H1 (cell line): ENCODE data around the gene PRCD. TPM values are rescaled to one million over a fixed set of nuclear protein-coding genes. Genes with fewer than 3 reads are reported as not detected.

Source experiments
- CTCF ChIA-PET: fragments of 300-600 bp; sonication (Branson Sonifier 250); formaldehyde crosslinking; loops from one replicate; lab custom pipeline; 2021; ENCODE audit not compliant: partially characterized antibody; lab: Charles Lee
- POLR2A ChIA-PET: fragments of 300-600 bp; sonication (Branson Sonifier 250); formaldehyde crosslinking; loops from one replicate; lab custom pipeline; 2021; ENCODE audit warnings: inconsistent platforms; ENCODE audit not compliant: partially characterized antibody; lab: Charles Lee
- DNase-seq, 2 experiments: peaks; one replicate each; pipeline versions ENCODE4 v3.0.0 to v3.0.0-alpha.2; 2010 to 2022; ENCODE audit warnings: low spot score in 2 of 2, low read depth in 1 of 2, mixed read lengths in 1 of 2
- FAIRE-seq: peaks from 2 replicates; lab custom pipeline; 2011; peaks lifted over from hg19 to GRCh38; lab: Jason Lieb, UNC
- H2AFZ ChIP-seq: 2 replicates; pipeline ENCODE4 v1.8.1; 2012; ENCODE audit warnings: low read length, inconsistent platforms
- H2AK5ac ChIP-seq: 2 replicates; pipeline ENCODE4 v1.6.1; 2013; ENCODE audit warnings: low read depth, low read length
- H2BK120ac ChIP-seq: replicated peaks from 2 replicates; pipeline ENCODE3; 2013; ENCODE audit warnings: low read depth, low read length, inconsistent platforms
- H2BK12ac ChIP-seq: 2 replicates; pipeline ENCODE4 v1.6.1; 2013; ENCODE audit warnings: low read depth, low read length
- H2BK15ac ChIP-seq: 2 replicates; pipeline ENCODE4 v1.6.1; 2013; ENCODE audit warnings: low read length
- H2BK20ac ChIP-seq: 2 replicates; pipeline ENCODE4 v1.6.1; 2013; ENCODE audit warnings: low read length
- H2BK5ac ChIP-seq: 2 replicates; pipeline ENCODE4 v1.6.1; 2013; ENCODE audit warnings: low read depth, low read length
- H3K14ac ChIP-seq: 2 replicates; pipeline ENCODE4 v1.6.1; 2013; ENCODE audit warnings: inconsistent platforms; ENCODE audit not compliant: insufficient read length
- H3K18ac ChIP-seq: 2 replicates; pipeline ENCODE4 v1.6.1; 2013; ENCODE audit warnings: low read length; ENCODE audit errors: extremely low read depth
- H3K23ac ChIP-seq: 2 replicates; pipeline ENCODE4 v1.6.1; 2013; ENCODE audit warnings: inconsistent platforms; ENCODE audit not compliant: insufficient read length
- H3K23me2 ChIP-seq: 2 replicates; pipeline ENCODE4 v1.6.1; 2013; ENCODE audit warnings: low read depth, low read length
- H3K27ac ChIP-seq: 2 replicates; pipeline ENCODE4 v1.6.1; 2011; ENCODE audit warnings: low read depth, low read length, inconsistent platforms
- H3K27me3 ChIP-seq, 4 experiments: replicated peaks in 1 of 4; 1 replicate in 1 of 4; 2 replicates in 3 of 4; pipeline versions ENCODE4 v1.6.1 to v1.8.1; 2011 to 2013; ENCODE audit warnings: low read length in 3 of 4, mild to moderate bottlenecking in 3 of 4, inconsistent platforms in 2 of 4, mixed read lengths in 2 of 4, moderate library complexity in 1 of 4; ENCODE audit not compliant: control insufficient read depth in 3 of 4, insufficient read depth in 3 of 4; ENCODE audit errors: extremely low read depth in 1 of 4
- H3K36me3 ChIP-seq, 4 experiments: 2 replicates each; pipeline versions ENCODE4 v1.6.1 to v1.8.1; 2011 to 2013; ENCODE audit warnings: mild to moderate bottlenecking in 4 of 4, low read length in 3 of 4, moderate library complexity in 2 of 4, control low read depth in 1 of 4, inconsistent platforms in 1 of 4; ENCODE audit not compliant: insufficient read depth in 4 of 4, control insufficient read depth in 2 of 4
- H3K4ac ChIP-seq: replicated peaks from 2 replicates; pipeline ENCODE3; 2013; ENCODE audit warnings: low read length, low read depth, mixed read lengths, inconsistent platforms; ENCODE audit not compliant: insufficient read length
- H3K4me1 ChIP-seq, 4 experiments: replicated peaks in 1 of 4; 1 replicate in 1 of 4; 2 replicates in 3 of 4; pipeline versions ENCODE4 v1.6.1 to v1.8.1; 2011 to 2013; ENCODE audit warnings: low read length in 3 of 4, inconsistent platforms in 2 of 4, mixed read lengths in 1 of 4; ENCODE audit not compliant: insufficient read depth in 4 of 4, control insufficient read depth in 3 of 4
- H3K4me2 ChIP-seq, 2 experiments: 2 replicates each; pipeline versions ENCODE4 v1.6.1 to v1.8.1; 2011 to 2013; ENCODE audit warnings: low read depth in 2 of 2, low read length in 2 of 2, control low read depth in 1 of 2, inconsistent platforms in 1 of 2, mild to moderate bottlenecking in 1 of 2; ENCODE audit not compliant: insufficient read depth in 1 of 2
- H3K4me3 ChIP-seq, 4 experiments: fragments of 200-600, 300-600 bp in 1 of 4; sonication (generic), shearing (Covaris generic), sonication (Bioruptor Twin) in 1 of 4; 2 replicates each; pipeline versions ENCODE4 v1.5.1 to v1.8.1; 2011 to 2016; ENCODE audit warnings: low read length in 4 of 4, low read depth in 3 of 4, control low read depth in 2 of 4, inconsistent platforms in 2 of 4, mild to moderate bottlenecking in 2 of 4, mixed read lengths in 1 of 4, moderate library complexity in 1 of 4; ENCODE audit not compliant: insufficient read depth in 2 of 4; ENCODE audit errors: extremely low read depth in 1 of 4
- H3K56ac ChIP-seq: replicated peaks from 2 replicates; pipeline ENCODE3; 2013; ENCODE audit warnings: low read depth, mild to moderate bottlenecking, mixed read lengths, low read length, inconsistent platforms; ENCODE audit not compliant: insufficient read length
- H3K79me1 ChIP-seq: 2 replicates; pipeline ENCODE4 v1.6.1; 2013; ENCODE audit warnings: low read depth, low read length, control low read depth
- H3K79me2 ChIP-seq, 2 experiments: 2 replicates each; pipeline versions ENCODE4 v1.6.1 to v1.8.1; 2012 to 2013; ENCODE audit warnings: low read length in 2 of 2, mild to moderate bottlenecking in 2 of 2, inconsistent platforms in 1 of 2; ENCODE audit not compliant: insufficient read depth in 2 of 2, control insufficient read depth in 1 of 2
- H3K9ac ChIP-seq, 4 experiments: replicated peaks in 1 of 4; 1 replicate in 1 of 4; 2 replicates in 3 of 4; pipeline versions ENCODE4 v1.6.1 to v1.8.1; 2011 to 2013; ENCODE audit warnings: low read depth in 3 of 4, low read length in 3 of 4, control low read depth in 2 of 4, mild to moderate bottlenecking in 2 of 4, moderate library complexity in 2 of 4, inconsistent platforms in 1 of 4; ENCODE audit errors: extremely low read depth in 1 of 4
- H3K9me3 ChIP-seq, 2 experiments: 2 replicates each; pipeline versions ENCODE4 v1.6.1 to v1.8.1; 2012 to 2013; ENCODE audit warnings: mild to moderate bottlenecking in 2 of 2, moderate library complexity in 2 of 2, control low read depth in 1 of 2, inconsistent platforms in 1 of 2, low read depth in 1 of 2, low read length in 1 of 2, mixed read lengths in 1 of 2; ENCODE audit not compliant: insufficient read depth in 2 of 2
- H4K20me1 ChIP-seq, 2 experiments: replicated peaks in 1 of 2; 2 replicates each; pipeline versions ENCODE3 to v1.8.1; 2011 to 2013; ENCODE audit warnings: inconsistent platforms in 2 of 2, low read length in 2 of 2, mild to moderate bottlenecking in 1 of 2; ENCODE audit not compliant: insufficient read depth in 2 of 2, control insufficient read depth in 1 of 2
- H4K5ac ChIP-seq: 2 replicates; pipeline ENCODE4 v1.6.1; 2013; ENCODE audit warnings: low read length, low read depth, mixed read lengths, inconsistent platforms; ENCODE audit not compliant: insufficient read length
- H4K8ac ChIP-seq: 2 replicates; pipeline ENCODE4 v1.8.0; 2013; ENCODE audit warnings: mild to moderate bottlenecking, moderate library complexity, low read length, inconsistent platforms; ENCODE audit not compliant: insufficient read depth; ENCODE audit errors: extremely low read depth
- H4K91ac ChIP-seq: replicated peaks from 2 replicates; pipeline ENCODE3; 2013; ENCODE audit warnings: low read length, mixed read lengths, inconsistent platforms; ENCODE audit not compliant: insufficient read length
- BACH1 ChIP-seq: IDR thresholded peaks from 2 replicates; pipeline ENCODE4 v1.6.1; 2012; ENCODE audit warnings: low read length, improper control_type of control experiment
- BRCA1 ChIP-seq: IDR thresholded peaks from 2 replicates; pipeline ENCODE4 v1.6.1; 2012; ENCODE audit warnings: low read depth, low read length, improper control_type of control experiment
- CBX5 ChIP-seq: fragments of 300-800, 300-1000 bp; sonication (generic); IDR thresholded peaks from 2 replicates; pipeline ENCODE4 v1.7.1; 2016; ENCODE audit warnings: antibody characterized with exemption, low read length, low read depth
- CREB1 ChIP-seq: IDR thresholded peaks from 2 replicates; pipeline ENCODE4 v1.6.1; 2012; ENCODE audit warnings: inconsistent platforms
- EZH2 ChIP-seq: fragments of 200-600 bp; sonication (generic); IDR thresholded peaks from 2 replicates; pipeline ENCODE4 v1.7.1; 2012; ENCODE audit warnings: low read depth, mild to moderate bottlenecking, moderate library complexity, low read length, inconsistent platforms; ENCODE audit not compliant: severe bottlenecking
- GABPA ChIP-seq: IDR thresholded peaks from 2 replicates; pipeline ENCODE4 v1.6.1; 2011; ENCODE audit warnings: mild to moderate bottlenecking, low read length, moderate library complexity, borderline replicate concordance; ENCODE audit not compliant: insufficient read depth
- HDAC6 ChIP-seq: IDR thresholded peaks from one replicate; pipeline ENCODE4 v1.7.1; 2012; ENCODE audit warnings: low read depth, mild to moderate bottlenecking, inconsistent platforms, low read length, moderate library complexity
- POU5F1 ChIP-seq: IDR thresholded peaks from 2 replicates; pipeline ENCODE4 v1.6.1; 2011; ENCODE audit warnings: low read depth, mild to moderate bottlenecking, low read length, moderate library complexity
- RAD21 ChIP-seq, 2 experiments: IDR thresholded peaks in 1 of 2; conservative IDR thresholded peaks in 1 of 2; 2 replicates each; pipeline ENCODE4 v1.6.1; 2011; ENCODE audit warnings: low read depth in 2 of 2, low read length in 2 of 2, improper control_type of control experiment in 1 of 2, inconsistent platforms in 1 of 2, mild to moderate bottlenecking in 1 of 2, moderate library complexity in 1 of 2
- RNF2 ChIP-seq: fragments of 200-900, 300-1000 bp; sonication (generic); IDR thresholded peaks from 2 replicates; pipeline ENCODE4 v1.7.1; 2016; ENCODE audit warnings: borderline replicate concordance, low read depth, mild to moderate bottlenecking, antibody characterized with exemption, low read length; ENCODE audit not compliant: poor library complexity, severe bottlenecking; ENCODE audit errors: missing control alignments
- TAF7 ChIP-seq: optimal IDR thresholded peaks from 2 replicates; pipeline ENCODE3; 2011; ENCODE audit warnings: low read depth, mild to moderate bottlenecking, inconsistent platforms, low read length, moderate library complexity, borderline replicate concordance
- USF2 ChIP-seq: IDR thresholded peaks from 2 replicates; pipeline ENCODE4 v1.6.1; 2011; ENCODE audit warnings: low read length, improper control_type of control experiment
- WGBS, 2 experiments: shearing (Covaris generic) in 1 of 2; methylation state at CpG; one replicate each; pipeline versions ENCODE4 v1.1.6 to v1.1.7; 2013 to 2015; ENCODE audit warnings: low lambda C conversion rate in 2 of 2, mixed read lengths in 2 of 2, inconsistent platforms in 1 of 2, low coverage in 1 of 2, missing lambda C conversion rate in 1 of 2; ENCODE audit not compliant: insufficient replicate concordance in 2 of 2, insufficient coverage in 1 of 2, insufficient read length in 1 of 2; ENCODE audit errors: extremely low coverage in 1 of 2, missing lambda C conversion rate in 1 of 2; 5-methylcytosine and 5-hydroxymethylcytosine counted together
- polyA plus RNA-seq, 7 experiments: library from polyadenylated mRNA; depleted of rRNA in 3 of 7; stranded (reverse) in 5 of 7; unstranded in 2 of 7; fragments of >200 nt in 5 of 7; fragments of 200-250 nt in 2 of 7; gene quantifications; 1 replicate in 5 of 7; 2 replicates in 1 of 7; 4 replicates in 1 of 7; pipeline versions ENCODE4 v1.2.1 to v1.2.3, GENCODE V29; 2011 to 2013; ENCODE audit warnings: missing spikeins in 2 of 7, mixed read lengths in 2 of 7
- total RNA-seq: library from RNA; stranded (reverse); fragmentation: NEBNext Ultra II Directional; extraction: Animal tissue kit (Norgen Biotek cat#: 25700); gene quantifications from 2 replicates; pipeline ENCODE4 v1.2.1, GENCODE V29; 2021

Gene PRCD
- total and polyA plus RNA-seq, 2 of the 8 experiments (the other 6 are each of a cell fraction or from before 2014, with no cell fraction given), result 0.77 to 2.1 TPM

- Histone ChIP-seq H3K4me3 (0 out of 8 replicates have a peak overlapping the region, but pooled peaks of 1 of the 4 experiments have one; percentile 34), H3K56ac (no peak overlapping the region), H3K79me2 (peaks cover 0 to 6% of the 10 kb centered on the region in 2 experiments; a peak in 2 of 4 replicates), H3K27ac (no peak overlapping the region), H4K20me1 (peaks cover 4 to 25% of the 10 kb centered on the region in 2 experiments), H3K36me3 (no peaks in the 10 kb centered on the region), H3K9me3 (no peaks in the 10 kb centered on the region), H3K18ac (no peak overlapping the region), H3K4me1 (peaks cover 11 to 39% (median 34%) of the 10 kb centered on the region in 4 experiments), H2BK12ac (peak overlapping the region; percentile 53; the same call in 1 of the 2 replicates), H4K8ac (no peak overlapping the region), H3K4me2 (peak overlapping the region in 1 of 2 experiments; percentile 81; a peak in 2 of 4 replicates), H2BK5ac (no peak overlapping the region), H2AFZ (no peak overlapping the region), H3K23ac (no peak overlapping the region), H3K79me1 (peaks cover 12% of the 10 kb centered on the region), H4K91ac (no peak overlapping the region), H3K23me2 (peaks cover 7% of the 10 kb centered on the region; the same call in 1 of the 2 replicates), H4K5ac (no peak overlapping the region), H2AK5ac (no peak overlapping the region), H3K9ac (no peak overlapping the region), H2BK15ac (no peak overlapping the region), H2BK120ac (no peak overlapping the region), H3K27me3 (no peaks in the 10 kb centered on the region), H3K4ac (no peak overlapping the region), H3K14ac (no peak overlapping the region), H2BK20ac (no peak overlapping the region)
- CTCF ChIA-PET, result interaction anchor here (0.9 to 20.2 kb wide), 7 partner anchors 9 to 100 kb away, joined by 3 to 446 read pairs (median 9); partner anchors contain the start of gene AANAT
- POLR2A ChIA-PET, result interaction anchor here (0.9 to 3.0 kb wide), 5 partner anchors 9 to 111 kb away, joined by 3 to 8 read pairs (median 3); partner anchors contain the start of gene PRCD
- FAIRE-seq (no peak), DNase-seq (no peak)
- 92% methylated on average over 4 of the region's 4 CpGs; no CpG with 5 or more reads in 1 of the 2 experiments for WGBS, 2 experiments
- TF ChIP-seq EZH2 (no peak), GABPA (no peak), POU5F1 (no peak), USF2 (no peak), BRCA1 (no peak), BACH1 (no peak), HDAC6 (no peak), RNF2 (no peak), CBX5 (no peak), RAD21 (IDR thresholded peaks at IDR 0.05 in 1 of 2, conservative IDR thresholded peaks at IDR 0.05 in 1 of 2; ENCODE audit: low read depth in 2 of 2, low read length in 2 of 2) (no peak), CREB1 (no peak), TAF7 (no peak)
Observed at GRCh38 chr17:76498876-76499251, 41.0 kb upstream of the PRCD start.
